Body of pancreas (tissue), 4 donors: ENCODE data around the gene SPOCK1. TPM values are rescaled to one million over a fixed set of nuclear protein-coding genes. Genes with fewer than 3 reads are reported as not detected.
A peak's percentile ranks its signal among the peaks of the same experiment; 100 is the strongest.

Experiments used
- ATAC-seq: fragments of 150-250 bp; one replicate; pipeline ENCODE4 v1.9.1; 2016
- DNase-seq, 4 donors: peaks; one replicate each; pipeline ENCODE4 v3.0.0-alpha.2; 2019
- H3K27ac ChIP-seq, 4 donors: fragments of 200-600 bp; sonication (generic); 1 replicate in 3 of 4; 2 replicates in 1 of 4; pipeline versions ENCODE4 v1.5.1 to v1.6.1; 2016 to 2019; ENCODE audit warnings: mild to moderate bottlenecking in 1 of 4, mixed read lengths in 1 of 4, moderate library complexity in 1 of 4
- H3K27me3 ChIP-seq, 2 donors: fragments of 200-600 bp; sonication (generic); one replicate each; pipeline ENCODE4 v1.6.0; 2016; ENCODE audit warnings: mild to moderate bottlenecking in 1 of 2
- H3K36me3 ChIP-seq, 2 donors: fragments of 200-600 bp; sonication (generic); replicated peaks in 1 of 2; 2 replicates each; pipeline ENCODE4 v1.5.1; 2016; ENCODE audit warnings: low read depth in 2 of 2; ENCODE audit not compliant: insufficient read depth in 1 of 2
- H3K4me1 ChIP-seq: fragments of 200-600 bp; sonication (generic); one replicate; pipeline ENCODE4 v1.6.0; 2016
- H3K4me3 ChIP-seq, 2 donors: fragments of 200-600 bp; sonication (generic); 1 replicate in 1 of 2; 2 replicates in 1 of 2; pipeline ENCODE4 v1.5.1; 2016 to 2019
- H3K9me3 ChIP-seq, 3 donors: fragments of 200-600 bp; sonication (generic); 1 replicate in 2 of 3; 2 replicates in 1 of 3; pipeline ENCODE4 v1.5.1; 2016
- CTCF ChIP-seq, 7 experiments: fragments of 450-650 bp in 4 of 7; fragments of 200-600 bp in 3 of 7; sonication (generic) in 3 of 7; IDR thresholded peaks; one replicate each; pipeline ENCODE4 v1.5.1; 2016 to 2019; ENCODE audit warnings: antibody characterized with exemption in 7 of 7
- POLR2A ChIP-seq, 3 donors: fragments of 450-650 bp; IDR thresholded peaks; one replicate each; pipeline ENCODE4 v1.6.1; 2016; ENCODE audit warnings: antibody characterized with exemption in 3 of 3, mild to moderate bottlenecking in 2 of 3
- WGBS, 2 donors: methylation state at CpG; one replicate each; pipeline ENCODE4 v1.1.5; 2017; 5-methylcytosine and 5-hydroxymethylcytosine counted together
- intact Hi-C: fragments of 100-400 bp; cut with DNase I; formaldehyde crosslinking; loops from one replicate; pipeline ENCODE4 v1.15.1; 2023
- total RNA-seq, 2 donors: library from RNA; depleted of rRNA; stranded (reverse); fragments of >200 nt; gene quantifications; one replicate each; pipeline ENCODE4 v1.1.0, GENCODE V29; 2016

The SPOCK1 gene
- total RNA-seq, 2 donors from 2014 or later = 22.4 to 30.6 TPM

- Histone ChIP-seq H3K36me3 (no peaks in the 10 kb centered on the region), H3K4me3 (no peak overlapping the region), H3K4me1 (peaks cover 28% of the 10 kb centered on the region), H3K27ac (no peak overlapping the region), H3K27me3 (no peaks in the 10 kb centered on the region), H3K9me3 (no peaks in the 10 kb centered on the region)
- intact Hi-C loops = no loop called here
- no peak for TF ChIP-seq POLR2A (IDR thresholded peaks at IDR 0.05)
- peak; percentile 62 to 89 (median 76) for TF ChIP-seq CTCF (IDR thresholded peaks at IDR 0.05)
- 0% methylated on average over 3 of the region's 3 CpGs for WGBS, 2 donors
- ATAC-seq (peak; percentile 73), DNase-seq (peak; percentile 54 to 59 (median 56))
These were observed 178.8 kb downstream of the SPOCK1 start for GRCh38 chr5:137320056-137321045.

DNA sequence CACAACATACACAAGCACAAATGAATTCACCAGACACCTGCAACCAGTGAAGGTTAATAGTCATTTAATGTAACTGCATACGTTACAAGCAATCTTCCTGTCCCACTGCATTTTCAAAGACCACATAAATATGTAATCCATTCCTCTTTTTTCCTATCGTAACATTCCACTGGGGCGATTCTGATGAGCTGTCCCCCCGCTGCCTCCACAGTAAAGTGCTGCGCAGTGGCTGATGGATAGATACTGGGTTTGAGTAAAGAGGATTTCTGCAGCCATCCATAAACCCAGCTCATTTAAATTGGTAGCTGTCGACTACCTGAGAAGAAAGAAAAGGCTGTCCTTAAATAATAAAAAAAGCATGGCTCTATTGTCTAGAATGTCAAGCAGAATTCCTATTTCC is 181.1 kb downstream of the SPOCK1 start:
- DNase-seq = no peak
- Histone ChIP-seq H3K27ac (no peak overlapping the region), H3K36me3 (no peaks in the 10 kb centered on the region), H3K27me3 (no peaks in the 10 kb centered on the region), H3K4me1 (peaks cover 43% of the 10 kb centered on the region), H3K4me3 (no peak overlapping the region), H3K9me3 (no peaks in the 10 kb centered on the region)
- intact Hi-C loops = loop anchor here (5.0 kb wide), 1 partner anchor 184 kb away; no protein-coding TSS in a partner anchor
- no peak for ATAC-seq
- 87 to 88% methylated on average over 6 of the region's 6 CpGs for WGBS, 2 donors
- TF ChIP-seq CTCF (IDR thresholded peaks at IDR 0.05) (no peak), POLR2A (IDR thresholded peaks at IDR 0.05) (no peak)

DNA sequence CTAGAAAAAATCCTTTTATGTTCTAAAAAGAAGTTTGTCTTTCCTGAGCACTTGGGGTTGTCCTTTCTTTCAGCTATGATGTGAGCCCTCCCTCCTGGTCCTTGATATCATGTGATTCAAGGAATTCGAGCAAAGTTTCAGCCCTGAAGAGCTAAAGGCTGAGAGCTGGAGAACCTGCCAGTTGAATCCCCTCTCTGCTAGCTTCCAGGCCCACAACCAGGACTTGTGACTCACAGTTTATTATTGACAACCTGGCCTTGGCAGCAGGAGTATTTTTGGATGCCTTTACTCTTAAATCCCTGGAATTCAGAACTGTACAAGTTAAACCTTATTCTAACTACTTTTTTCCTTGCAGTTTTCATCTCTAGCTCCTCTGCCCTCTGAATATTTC is 182.8 kb downstream of the SPOCK1 start:
- Histone ChIP-seq H3K9me3 (no peaks in the 10 kb centered on the region), H3K27me3 (no peaks in the 10 kb centered on the region), H3K27ac (peak overlapping the region in 2 of 4 donors; percentile 37 to 75), H3K36me3 (no peaks in the 10 kb centered on the region), H3K4me1 (peaks cover 43% of the 10 kb centered on the region), H3K4me3 (no peak overlapping the region)
- TF ChIP-seq CTCF (IDR thresholded peaks at IDR 0.05) = no peak
- TF ChIP-seq POLR2A (IDR thresholded peaks at IDR 0.05) = no peak
- ATAC-seq = peak; percentile 41
- peak in 3 of 4 donors; percentile 16 to 62 (median 44) for DNase-seq
- WGBS, 2 donors = 0 to 27% methylated on average over 1 of the region's 1 CpG
- intact Hi-C loops = loop anchor here (5.0 kb wide), 1 partner anchor 186 kb away; no protein-coding TSS in a partner anchor

DNA sequence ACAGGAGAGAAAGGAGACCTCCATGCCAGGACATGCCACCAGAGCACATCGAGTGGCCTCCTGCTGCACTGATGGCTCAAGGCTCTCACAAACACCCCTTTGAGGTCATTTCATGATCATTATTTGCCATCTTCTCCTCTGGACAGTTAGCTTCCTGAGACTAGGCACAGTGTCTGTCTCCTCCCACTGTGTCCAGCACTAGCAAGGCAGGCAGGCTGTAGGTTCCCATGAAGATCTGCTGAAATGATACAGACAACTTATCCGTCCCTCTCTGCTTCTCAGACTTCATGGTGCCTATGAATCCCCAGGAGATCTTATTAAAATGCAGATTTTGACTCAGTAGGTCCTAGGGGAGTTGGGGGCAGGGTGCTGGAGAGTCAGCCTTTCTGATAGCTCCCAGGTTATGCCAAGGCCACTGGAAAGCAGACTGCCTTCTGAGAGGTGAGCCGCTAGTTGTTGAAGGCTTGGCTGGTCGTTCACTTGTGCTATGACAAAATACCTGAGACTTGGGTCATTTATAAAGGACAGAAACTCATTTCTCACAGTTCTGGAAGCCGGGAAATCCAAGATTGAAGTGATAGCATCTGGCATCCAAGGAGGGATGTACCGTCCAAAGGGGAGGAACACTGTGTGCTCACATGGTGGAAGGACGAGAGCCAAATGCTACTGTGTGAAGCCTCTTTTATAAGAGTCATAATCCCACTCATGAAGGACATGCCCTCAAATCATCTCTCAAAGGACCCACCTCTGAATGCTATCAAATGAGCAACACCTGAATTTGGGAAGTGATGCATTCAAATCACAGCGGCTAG is 183.4 kb downstream of the SPOCK1 start:
- WGBS, 2 donors = 52 to 68% methylated on average over 8 of the region's 8 CpGs
- intact Hi-C loops = loop anchor here (5.0 kb wide), 1 partner anchor 187 kb away; no protein-coding TSS in a partner anchor
- DNase-seq (peak in 2 of 4 donors; percentile 30 to 56), ATAC-seq (peak; percentile 52)
- Histone ChIP-seq H3K4me1 (peaks cover 43% of the 10 kb centered on the region), H3K27me3 (no peaks in the 10 kb centered on the region), H3K9me3 (no peaks in the 10 kb centered on the region), H3K4me3 (no peak overlapping the region), H3K27ac (peak overlapping the region in 2 of 4 donors; percentile 37 to 75), H3K36me3 (no peaks in the 10 kb centered on the region)
- no peak for TF ChIP-seq POLR2A (IDR thresholded peaks at IDR 0.05)
- TF ChIP-seq CTCF (IDR thresholded peaks at IDR 0.05) = no peak
